ENCODE data around the gene TTC34.
"Not testable (repeated sequence)": the region's sequence is repeated elsewhere in the genome, so short reads cannot be mapped to it uniquely, and the experiment has no call there.

TTC34 gene

GRCh38 chr1:2676726-2677125, 124.8 kb downstream of the TTC34 start:
- H3K36me3 ChIP-seq (ENCODE audit: control insufficient read depth, insufficient read depth, low read length, severe bottlenecking); DNase-seq (ENCODE audit: low read depth); H3K9ac ChIP-seq (ENCODE audit: low read length); H3K27me3 ChIP-seq (replicated peaks; ENCODE audit: control insufficient read depth, insufficient read depth, low read length); H3K4me1 ChIP-seq (ENCODE audit: control insufficient read depth, insufficient read depth, low read length); H3K9me3 ChIP-seq (ENCODE audit: control insufficient read depth, low read length); H3K4me3 ChIP-seq (ENCODE audit: low read length): not testable (repeated sequence)

- H3K9me3 ChIP-seq (ENCODE audit: control insufficient read depth, low read length); H3K36me3 ChIP-seq (ENCODE audit: control insufficient read depth, insufficient read depth, low read length, severe bottlenecking); H3K9ac ChIP-seq (ENCODE audit: low read length); H3K27me3 ChIP-seq (replicated peaks; ENCODE audit: control insufficient read depth, insufficient read depth, low read length); H3K4me1 ChIP-seq (ENCODE audit: control insufficient read depth, insufficient read depth, low read length); DNase-seq (ENCODE audit: low read depth); H3K4me3 ChIP-seq (ENCODE audit: low read length): not testable (repeated sequence)
Observed at GRCh38 chr1:2671656-2672055, 129.8 kb downstream of the TTC34 start.

GRCh38 chr1:2659806-2660205, 141.7 kb downstream of the TTC34 start:
- H3K9ac ChIP-seq (ENCODE audit: low read length); H3K27me3 ChIP-seq (replicated peaks; ENCODE audit: control insufficient read depth, insufficient read depth, low read length); H3K4me1 ChIP-seq (ENCODE audit: control insufficient read depth, insufficient read depth, low read length); H3K9me3 ChIP-seq (ENCODE audit: control insufficient read depth, low read length); H3K36me3 ChIP-seq (ENCODE audit: control insufficient read depth, insufficient read depth, low read length, severe bottlenecking); DNase-seq (ENCODE audit: low read depth); H3K4me3 ChIP-seq (ENCODE audit: low read length): not testable (repeated sequence)

GRCh38 chr1:2657909-2658308, 143.6 kb downstream of the TTC34 start:
- DNase-seq (ENCODE audit: low read depth), result not testable (repeated sequence)

GRCh38 chr1:2657124-2657523, 144.4 kb downstream of the TTC34 start:
- not testable (repeated sequence) for H3K36me3 ChIP-seq (ENCODE audit: control insufficient read depth, insufficient read depth, low read length, severe bottlenecking); H3K4me3 ChIP-seq (ENCODE audit: low read length); H3K9ac ChIP-seq (ENCODE audit: low read length); H3K4me1 ChIP-seq (ENCODE audit: control insufficient read depth, insufficient read depth, low read length); H3K27me3 ChIP-seq (replicated peaks; ENCODE audit: control insufficient read depth, insufficient read depth, low read length); DNase-seq (ENCODE audit: low read depth)
- peaks cover 15% of the 10 kb centered on the region for H3K9me3 ChIP-seq (ENCODE audit: control insufficient read depth, low read length)

More at GRCh38 chr1:2657909-2658308, 143.6 kb downstream of the TTC34 start:
- not testable (repeated sequence) for H3K4me3 ChIP-seq (ENCODE audit: low read length); H3K4me1 ChIP-seq (ENCODE audit: control insufficient read depth, insufficient read depth, low read length); H3K36me3 ChIP-seq (ENCODE audit: control insufficient read depth, insufficient read depth, low read length, severe bottlenecking); H3K27me3 ChIP-seq (replicated peaks; ENCODE audit: control insufficient read depth, insufficient read depth, low read length); H3K9ac ChIP-seq (ENCODE audit: low read length)
- H3K9me3 ChIP-seq (ENCODE audit: control insufficient read depth, low read length), result peaks cover 13% of the 10 kb centered on the region

GRCh38 chr1:2655598-2656434, 145.7 kb downstream of the TTC34 start:
- not testable (repeated sequence) for H3K4me1 ChIP-seq (ENCODE audit: control insufficient read depth, insufficient read depth, low read length); H3K4me3 ChIP-seq (ENCODE audit: low read length); H3K9ac ChIP-seq (ENCODE audit: low read length); H3K36me3 ChIP-seq (ENCODE audit: control insufficient read depth, insufficient read depth, low read length, severe bottlenecking); DNase-seq (ENCODE audit: low read depth); H3K27me3 ChIP-seq (replicated peaks; ENCODE audit: control insufficient read depth, insufficient read depth, low read length)
- peaks cover 16% of the 10 kb centered on the region for H3K9me3 ChIP-seq (ENCODE audit: control insufficient read depth, low read length)

GRCh38 chr1:2654443-2654948, 147.0 kb downstream of the TTC34 start:
- not testable (repeated sequence) for H3K27me3 ChIP-seq (replicated peaks; ENCODE audit: control insufficient read depth, insufficient read depth, low read length); DNase-seq (ENCODE audit: low read depth); H3K36me3 ChIP-seq (ENCODE audit: control insufficient read depth, insufficient read depth, low read length, severe bottlenecking); H3K4me1 ChIP-seq (ENCODE audit: control insufficient read depth, insufficient read depth, low read length); H3K4me3 ChIP-seq (ENCODE audit: low read length); H3K9ac ChIP-seq (ENCODE audit: low read length)
- peaks cover 16% of the 10 kb centered on the region for H3K9me3 ChIP-seq (ENCODE audit: control insufficient read depth, low read length)

- not testable (repeated sequence) for H3K4me1 ChIP-seq (ENCODE audit: control insufficient read depth, insufficient read depth, low read length); DNase-seq (ENCODE audit: low read depth); H3K9ac ChIP-seq (ENCODE audit: low read length); H3K36me3 ChIP-seq (ENCODE audit: control insufficient read depth, insufficient read depth, low read length, severe bottlenecking); H3K27me3 ChIP-seq (replicated peaks; ENCODE audit: control insufficient read depth, insufficient read depth, low read length); H3K4me3 ChIP-seq (ENCODE audit: low read length)
- peaks cover 16% of the 10 kb centered on the region for H3K9me3 ChIP-seq (ENCODE audit: control insufficient read depth, low read length)
Observed at GRCh38 chr1:2653741-2654442, 147.6 kb downstream of the TTC34 start.

GRCh38 chr1:2652926-2653571, 148.4 kb downstream of the TTC34 start:
- H3K4me3 ChIP-seq (ENCODE audit: low read length); H3K4me1 ChIP-seq (ENCODE audit: control insufficient read depth, insufficient read depth, low read length); H3K9ac ChIP-seq (ENCODE audit: low read length); H3K27me3 ChIP-seq (replicated peaks; ENCODE audit: control insufficient read depth, insufficient read depth, low read length); H3K36me3 ChIP-seq (ENCODE audit: control insufficient read depth, insufficient read depth, low read length, severe bottlenecking); DNase-seq (ENCODE audit: low read depth): not testable (repeated sequence)
- H3K9me3 ChIP-seq (ENCODE audit: control insufficient read depth, low read length), result peaks cover 23% of the 10 kb centered on the region

GRCh38 chr1:2652152-2652925, 149.2 kb downstream of the TTC34 start:
- DNase-seq (ENCODE audit: low read depth); H3K36me3 ChIP-seq (ENCODE audit: control insufficient read depth, insufficient read depth, low read length, severe bottlenecking); H3K4me1 ChIP-seq (ENCODE audit: control insufficient read depth, insufficient read depth, low read length); H3K9ac ChIP-seq (ENCODE audit: low read length); H3K27me3 ChIP-seq (replicated peaks; ENCODE audit: control insufficient read depth, insufficient read depth, low read length); H3K4me3 ChIP-seq (ENCODE audit: low read length): not testable (repeated sequence)
- H3K9me3 ChIP-seq (ENCODE audit: control insufficient read depth, low read length), result peaks cover 30% of the 10 kb centered on the region
